Mesendoderm (in vitro differentiated cells): Measurements from ENCODE around the gene EDDM3A.
"Not testable (repeated sequence)": the region's sequence is repeated elsewhere in the genome, so short reads cannot be mapped to it uniquely, and the experiment has no call there.

Experiments used
- DNase-seq: peaks from one replicate; pipeline ENCODE4 v3.0.0; 2013
- H2AK5ac ChIP-seq: 2 replicates; pipeline ENCODE4 v1.6.1; 2013; ENCODE audit warnings: low read length, inconsistent platforms
- H2BK120ac ChIP-seq: 2 replicates; pipeline ENCODE4 v1.6.1; 2013; ENCODE audit warnings: low read depth, mild to moderate bottlenecking, low read length, moderate library complexity, mixed read lengths
- H2BK15ac ChIP-seq: replicated peaks from 2 replicates; pipeline ENCODE4 v1.6.1; 2013; ENCODE audit warnings: low read depth, mild to moderate bottlenecking, moderate library complexity
- H2BK5ac ChIP-seq: 2 replicates; pipeline ENCODE4 v1.6.1; 2013; ENCODE audit warnings: low read length, inconsistent platforms
- H3K18ac ChIP-seq: 2 replicates; pipeline ENCODE4 v1.6.1; 2013; ENCODE audit warnings: mild to moderate bottlenecking, low read length, mixed read lengths
- H3K23ac ChIP-seq: one replicate; pipeline ENCODE4 v1.6.1; 2013; ENCODE audit warnings: low read length
- H3K27ac ChIP-seq: 2 replicates; pipeline ENCODE4 v1.5.1; 2013; ENCODE audit warnings: low read depth, mild to moderate bottlenecking, inconsistent platforms, low read length, moderate library complexity
- H3K27me3 ChIP-seq: 2 replicates; pipeline ENCODE4 v1.6.1; 2013; ENCODE audit warnings: low read length, control low read depth, mild to moderate bottlenecking, inconsistent platforms; ENCODE audit not compliant: insufficient read depth, poor library complexity
- H3K36me3 ChIP-seq: 2 replicates; pipeline ENCODE4 v1.6.1; 2013; ENCODE audit warnings: low read length, inconsistent platforms; ENCODE audit not compliant: control insufficient read depth, insufficient read depth
- H3K4ac ChIP-seq: one replicate; pipeline ENCODE4 v1.6.1; 2013; ENCODE audit warnings: low read depth, mild to moderate bottlenecking, low read length, moderate library complexity
- H3K4me1 ChIP-seq: 2 replicates; pipeline ENCODE4 v1.6.1; 2013; ENCODE audit warnings: low read depth, low read length, inconsistent platforms; ENCODE audit not compliant: control insufficient read depth
- H3K4me2 ChIP-seq: 2 replicates; pipeline ENCODE4 v1.6.1; 2013; ENCODE audit warnings: low read length
- H3K4me3 ChIP-seq: 2 replicates; pipeline ENCODE4 v1.5.1; 2013; ENCODE audit warnings: mild to moderate bottlenecking, low read length
- H3K56ac ChIP-seq: one replicate; pipeline ENCODE4 v1.6.1; 2013; ENCODE audit warnings: low read length
- H3K79me1 ChIP-seq: 2 replicates; pipeline ENCODE4 v1.6.1; 2013; ENCODE audit warnings: low read length, inconsistent platforms
- H3K79me2 ChIP-seq: 2 replicates; pipeline ENCODE4 v1.6.1; 2013; ENCODE audit warnings: mild to moderate bottlenecking, low read length; ENCODE audit not compliant: control insufficient read depth, insufficient read depth
- H3K9ac ChIP-seq: 2 replicates; pipeline ENCODE4 v1.6.1; 2013; ENCODE audit warnings: low read length, inconsistent platforms
- H4K5ac ChIP-seq: one replicate; pipeline ENCODE4 v1.6.1; 2013; ENCODE audit warnings: low read length
- H4K8ac ChIP-seq: one replicate; pipeline ENCODE4 v1.6.1; 2013; ENCODE audit warnings: low read depth, mild to moderate bottlenecking, control low read depth, low read length, moderate library complexity
- WGBS: extraction: QIAGEN DNeasy Blood & Tissue Kit; methylation state at CpG from one replicate; pipeline ENCODE4 v1.1.7; 2013; ENCODE audit warnings: low lambda C conversion rate, missing lambda C conversion rate; ENCODE audit not compliant: insufficient coverage; ENCODE audit errors: extremely low coverage; 5-methylcytosine and 5-hydroxymethylcytosine counted together

EDDM3A gene

GRCh38 chr14:20733684-20734429 is 11.8 kb upstream of the EDDM3A start:
- Histone ChIP-seq H3K23ac (no peak overlapping the region), H3K4me1 (no peaks in the 10 kb centered on the region), H4K8ac (no peak overlapping the region), H3K27me3 (no peaks in the 10 kb centered on the region), H3K4ac (no peak overlapping the region), H3K4me2 (no peak overlapping the region), H4K5ac (no peak overlapping the region), H2BK120ac (no peak overlapping the region), H3K79me2 (no peaks in the 10 kb centered on the region), H2AK5ac (no peak overlapping the region), H3K4me3 (no peak overlapping the region), H2BK15ac (no peak overlapping the region), H2BK5ac (no peak overlapping the region), H3K56ac (no peak overlapping the region), H3K79me1 (no peaks in the 10 kb centered on the region), H3K27ac (no peak overlapping the region), H3K36me3 (no peaks in the 10 kb centered on the region), H3K18ac (no peak overlapping the region), H3K9ac (no peak overlapping the region)
- WGBS = no CpG with 5 or more reads among the region's 6 CpGs
- DNase-seq = no peak

GRCh38 chr14:20734430-20734806 is 11.3 kb upstream of the EDDM3A start:
- Histone ChIP-seq H3K36me3 (no peaks in the 10 kb centered on the region), H3K56ac (no peak overlapping the region), H3K79me1 (no peaks in the 10 kb centered on the region), H2BK120ac (no peak overlapping the region), H3K23ac (no peak overlapping the region), H3K27me3 (no peaks in the 10 kb centered on the region), H3K9ac (no peak overlapping the region), H4K8ac (no peak overlapping the region), H2AK5ac (no peak overlapping the region), H3K27ac (no peak overlapping the region), H3K4me1 (no peaks in the 10 kb centered on the region), H3K4me3 (no peak overlapping the region), H3K18ac (no peak overlapping the region), H2BK15ac (no peak overlapping the region), H3K4ac (no peak overlapping the region), H2BK5ac (no peak overlapping the region), H3K79me2 (no peaks in the 10 kb centered on the region), H3K4me2 (no peak overlapping the region), H4K5ac (no peak overlapping the region)
- no CpG with 5 or more reads among the region's 4 CpGs for WGBS
- no peak for DNase-seq

- not testable (repeated sequence) for H3K36me3 ChIP-seq, H4K5ac ChIP-seq, H3K4me1 ChIP-seq, H3K4me2 ChIP-seq, H3K18ac ChIP-seq, H3K27ac ChIP-seq, H3K4ac ChIP-seq, H2BK120ac ChIP-seq, H4K8ac ChIP-seq, H3K9ac ChIP-seq, H3K23ac ChIP-seq, H2AK5ac ChIP-seq, DNase-seq, H2BK5ac ChIP-seq, H3K79me1 ChIP-seq, H3K4me3 ChIP-seq, H3K56ac ChIP-seq, H2BK15ac ChIP-seq, H3K79me2 ChIP-seq, H3K27me3 ChIP-seq
- WGBS = no CpG with 5 or more reads among the region's 7 CpGs
Measured at GRCh38 chr14:20738292-20738691, 7.4 kb upstream of the EDDM3A start.

GRCh38 chr14:20742132-20742531 is 3.6 kb upstream of the EDDM3A start:
- H3K56ac ChIP-seq = no peak overlapping the region
- H2BK15ac ChIP-seq = no peak overlapping the region
- H4K8ac ChIP-seq = no peak overlapping the region
- H3K9ac ChIP-seq = no peak overlapping the region
- H3K27ac ChIP-seq = no peak overlapping the region
- H4K5ac ChIP-seq = no peak overlapping the region
- no CpG with 5 or more reads among the region's 4 CpGs for WGBS
- H3K4me2 ChIP-seq = no peak overlapping the region
- H3K4me1 ChIP-seq = no peaks in the 10 kb centered on the region
- H2BK120ac ChIP-seq = no peak overlapping the region
- no peaks in the 10 kb centered on the region for H3K79me2 ChIP-seq
- H3K18ac ChIP-seq = no peak overlapping the region
- no peak overlapping the region for H2AK5ac ChIP-seq
- H3K4ac ChIP-seq = no peak overlapping the region
- H3K36me3 ChIP-seq = no peaks in the 10 kb centered on the region
- no peak overlapping the region for H3K23ac ChIP-seq
- no peak overlapping the region for H3K4me3 ChIP-seq
- no peak for DNase-seq
- no peaks in the 10 kb centered on the region for H3K27me3 ChIP-seq
- H2BK5ac ChIP-seq = no peak overlapping the region
- H3K79me1 ChIP-seq = no peaks in the 10 kb centered on the region

- no peaks in the 10 kb centered on the region for H3K36me3 ChIP-seq
- H2BK15ac ChIP-seq = no peak overlapping the region
- H3K9ac ChIP-seq = no peak overlapping the region
- H3K4ac ChIP-seq = no peak overlapping the region
- H2BK5ac ChIP-seq = no peak overlapping the region
- H3K56ac ChIP-seq = no peak overlapping the region
- no peak overlapping the region for H4K5ac ChIP-seq
- no peak overlapping the region for H3K23ac ChIP-seq
- H3K18ac ChIP-seq = no peak overlapping the region
- no peak overlapping the region for H3K4me2 ChIP-seq
- H3K27ac ChIP-seq = no peak overlapping the region
- H2BK120ac ChIP-seq = no peak overlapping the region
- H3K27me3 ChIP-seq = no peaks in the 10 kb centered on the region
- H3K79me2 ChIP-seq = no peaks in the 10 kb centered on the region
- H4K8ac ChIP-seq = no peak overlapping the region
- H3K4me1 ChIP-seq = no peaks in the 10 kb centered on the region
- H2AK5ac ChIP-seq = no peak overlapping the region
- DNase-seq = no peak
- WGBS = no CpG with 5 or more reads among the region's 2 CpGs
- no peaks in the 10 kb centered on the region for H3K79me1 ChIP-seq
- no peak overlapping the region for H3K4me3 ChIP-seq
Measured at GRCh38 chr14:20743556-20743955, 2.1 kb upstream of the EDDM3A start.

GRCh38 chr14:20746566-20746965 is 879 bp downstream of the EDDM3A start:
- Histone ChIP-seq H3K4me1 (no peaks in the 10 kb centered on the region), H3K9ac (no peak overlapping the region), H3K79me1 (no peaks in the 10 kb centered on the region), H3K27ac (no peak overlapping the region), H3K56ac (no peak overlapping the region), H2BK15ac (no peak overlapping the region), H3K4me3 (no peak overlapping the region), H3K27me3 (no peaks in the 10 kb centered on the region), H3K18ac (no peak overlapping the region), H3K23ac (no peak overlapping the region), H4K8ac (no peak overlapping the region), H2BK120ac (no peak overlapping the region), H2BK5ac (no peak overlapping the region), H3K4ac (no peak overlapping the region), H4K5ac (no peak overlapping the region), H2AK5ac (no peak overlapping the region), H3K79me2 (no peaks in the 10 kb centered on the region), H3K36me3 (no peaks in the 10 kb centered on the region), H3K4me2 (no peak overlapping the region)
- no peak for DNase-seq
- WGBS = no CpG with 5 or more reads among the region's 3 CpGs
